HG02852 (cell line): ENCODE measurements around the gene CCNH.

Experiments used
- ATAC-seq: cut with Tn5 transposase; IDR thresholded peaks from one replicate; pipeline ENCODE4 v1.9.1; 2021; ENCODE audit warnings: mild to moderate bottlenecking, moderate library complexity; ENCODE audit not compliant: unreplicated experiment

Gene CCNH

GRCh38 chr5:87361536-87362213 is 51.1 kb downstream of the CCNH start:
- ATAC-seq = no peak

- no peak for ATAC-seq
Measured at GRCh38 chr5:87361031-87361445, 51.7 kb downstream of the CCNH start.

- ATAC-seq = no peak
Measured at GRCh38 chr5:87360132-87360531, 52.6 kb downstream of the CCNH start.

GRCh38 chr5:87359106-87359505 is 53.6 kb downstream of the CCNH start:
- no peak for ATAC-seq

GRCh38 chr5:87354496-87354895 is 58.2 kb downstream of the CCNH start:
- peak; percentile 60 for ATAC-seq

- ATAC-seq = no peak
Measured at GRCh38 chr5:87347841-87348240, 64.9 kb downstream of the CCNH start.

GRCh38 chr5:87347272-87347671 is 65.5 kb downstream of the CCNH start:
- ATAC-seq = no peak
